Fibroblast of the aortic adventitia (primary cell): Measurements from ENCODE around the gene TTR. TPM values are rescaled to one million over a fixed set of nuclear protein-coding genes. Genes with fewer than 3 reads are reported as not detected.

Source experiments
- DNase-seq: peaks from one replicate; pipeline ENCODE4 v3.0.0-alpha.2; 2010; ENCODE audit warnings: low read depth
- H3K4me3 ChIP-seq: 2 replicates; pipeline ENCODE4 v1.5.1; 2011; ENCODE audit warnings: low read depth, mild to moderate bottlenecking, control low read depth, low read length, moderate library complexity
- CTCF ChIP-seq: IDR thresholded peaks from 2 replicates; pipeline ENCODE4 v1.5.1; 2011; ENCODE audit warnings: mild to moderate bottlenecking, low read length, control low read depth, inconsistent platforms; ENCODE audit not compliant: insufficient read depth
- total RNA-seq: library from RNA; depleted of rRNA; stranded (reverse); fragments of >200 nt; gene quantifications from 2 replicates; pipeline ENCODE4 v1.2.3, GENCODE V29; 2012; ENCODE audit warnings: low replicate concordance

The TTR gene
- total RNA-seq, 1 donor, result not detected

GRCh38 chr18:31646332-31647126 is 54.9 kb downstream of the TTR start:
- no peak for TF ChIP-seq CTCF
- no peak for DNase-seq
- H3K4me3 ChIP-seq, result no peak overlapping the region

DNA sequence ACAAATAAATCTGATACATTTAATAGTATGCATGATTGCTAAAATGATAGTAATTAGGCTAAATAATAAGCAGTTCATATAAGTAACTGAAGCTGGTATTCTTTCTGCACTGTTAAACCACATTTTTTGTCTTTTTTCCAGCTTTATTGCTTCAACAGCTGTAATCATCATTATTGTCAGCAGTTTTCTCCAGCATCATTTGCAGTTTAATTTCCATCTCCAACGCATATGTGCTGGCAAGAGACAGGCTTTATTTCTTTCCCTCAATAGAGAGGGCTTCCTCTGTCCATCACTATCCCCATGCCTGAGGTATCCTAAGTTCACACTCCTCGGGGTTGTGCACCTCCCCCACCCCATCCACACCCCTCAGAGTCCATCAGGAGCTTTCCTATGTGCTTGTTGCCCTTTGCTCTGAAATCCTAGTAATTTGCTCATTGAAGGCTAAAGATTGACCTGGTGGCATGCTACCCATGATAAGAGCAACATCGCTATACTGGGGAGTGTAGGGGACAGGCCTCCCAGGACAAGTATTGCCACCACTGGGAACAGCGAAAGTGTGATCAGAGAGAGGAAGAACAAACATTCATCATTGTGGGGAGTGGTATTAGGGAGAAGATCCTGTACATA is 55.6 kb downstream of the TTR start:
- TF ChIP-seq CTCF, result no peak
- H3K4me3 ChIP-seq, result no peak overlapping the region
- no peak for DNase-seq

Other genes with a start within 250 kb of the TTR start
- not detected in 2 replicates for gene DSG4, start 215.1 kb upstream of the TTR start, total RNA-seq
- gene DSG3, start 144.1 kb upstream of the TTR start, total RNA-seq, result 0.16 TPM in 1 of 2 replicates, not detected in the other
- gene DSG2, start 93.7 kb upstream of the TTR start, total RNA-seq, result 4.2 and 5.6 TPM in 2 replicates
- gene B4GALT6, start 92.7 kb downstream of the TTR start, total RNA-seq, result 1.9 and 6.3 TPM in 2 replicates
- not detected in 2 replicates for gene SLC25A52, start 169.0 kb downstream of the TTR start, total RNA-seq